H1 (cell line): Measurements from ENCODE around the gene CMIP. TPM values are rescaled to one million over a fixed set of nuclear protein-coding genes. Genes with fewer than 3 reads are reported as not detected.

Source experiments
- POU5F1 ChIP-seq: IDR thresholded peaks from 2 replicates; pipeline ENCODE4 v1.6.1; 2011; ENCODE audit warnings: low read depth, mild to moderate bottlenecking, low read length, moderate library complexity
- polyA plus RNA-seq, 7 experiments: library from polyadenylated mRNA; depleted of rRNA in 3 of 7; stranded (reverse) in 5 of 7; unstranded in 2 of 7; fragments of >200 nt in 5 of 7; fragments of 200-250 nt in 2 of 7; gene quantifications; 1 replicate in 5 of 7; 2 replicates in 1 of 7; 4 replicates in 1 of 7; pipeline versions ENCODE4 v1.2.1 to v1.2.3, GENCODE V29; 2011 to 2013; ENCODE audit warnings: missing spikeins in 2 of 7, mixed read lengths in 2 of 7
- total RNA-seq: library from RNA; stranded (reverse); fragmentation: NEBNext Ultra II Directional; extraction: Animal tissue kit (Norgen Biotek cat#: 25700); gene quantifications from 2 replicates; pipeline ENCODE4 v1.2.1, GENCODE V29; 2021

The CMIP gene
- total and polyA plus RNA-seq, 2 of the 8 experiments (the other 6 are each of a cell fraction or from before 2014, with no cell fraction given) = 7.9 to 53.2 TPM

DNA sequence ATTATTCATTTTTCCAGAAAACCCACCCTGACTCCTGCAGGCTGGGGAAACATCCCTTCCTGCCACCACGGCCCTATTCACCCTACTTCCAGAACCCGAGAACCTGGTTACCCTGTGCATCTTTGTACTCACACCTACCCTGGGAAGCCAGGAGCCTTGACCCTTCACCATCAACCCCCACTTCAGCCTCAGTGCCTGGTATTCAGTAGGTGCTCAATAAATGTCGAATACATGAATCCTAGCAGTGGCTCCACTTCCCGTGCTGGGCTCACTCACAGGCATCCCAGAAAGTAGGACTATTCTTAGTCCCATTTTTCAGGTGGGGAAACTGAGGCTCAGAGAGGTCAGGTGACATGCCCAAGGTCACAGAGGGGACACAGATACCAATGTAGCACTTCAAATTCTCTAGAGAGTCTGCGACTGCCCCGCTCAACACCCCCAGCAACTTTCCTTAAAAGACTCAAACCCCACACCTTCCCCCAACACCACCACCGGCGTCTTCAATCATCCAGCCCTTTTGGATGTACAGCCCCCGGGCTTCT lies 36.1 kb upstream of the CMIP start (continued):
- TF ChIP-seq POU5F1 = no peak
